Measurements from ENCODE around the gene RP9.

- TF ChIP-seq CTCF (IDR thresholded peaks at IDR 0.05) (peak; percentile 54 to 75 (median 70)), POLR2A (IDR thresholded peaks at IDR 0.05) (no peak)
Observed at GRCh38 chr7:33050535-33051318, 58.5 kb downstream of the RP9 start.
